22Rv1 (cell line): ENCODE data around the gene EMCN.

Source experiments
- H3K27ac ChIP-seq: fragments of 450-650 bp; 2 replicates; pipeline ENCODE4 v1.5.1; 2017
- CTCF ChIP-seq: fragments of 450-650 bp; IDR thresholded peaks from 2 replicates; pipeline ENCODE4 v1.5.1; 2017; ENCODE audit warnings: mild to moderate bottlenecking
- ZFX ChIP-seq: fragments of 450-650 bp; IDR thresholded peaks from 2 replicates; pipeline ENCODE4 v1.6.1; 2017; ENCODE audit warnings: antibody characterized with exemption, borderline replicate concordance

The EMCN gene

GRCh38 chr4:100469555-100469954 lies 48.3 kb downstream of the EMCN start:
- TF ChIP-seq CTCF: no peak
- no peak for TF ChIP-seq ZFX
- no peak overlapping the region for H3K27ac ChIP-seq

- no peak overlapping the region for H3K27ac ChIP-seq
- no peak for TF ChIP-seq ZFX
- no peak for TF ChIP-seq CTCF
These were observed 51.3 kb downstream of the EMCN start for GRCh38 chr4:100466501-100466900.

- H3K27ac ChIP-seq: no peak overlapping the region
- TF ChIP-seq CTCF (no peak), ZFX (no peak)
These were observed 55.8 kb downstream of the EMCN start for GRCh38 chr4:100461807-100462605.

GRCh38 chr4:100450449-100450848 lies 67.4 kb downstream of the EMCN start:
- H3K27ac ChIP-seq: no peak overlapping the region
- no peak for TF ChIP-seq CTCF
- no peak for TF ChIP-seq ZFX

GRCh38 chr4:100431416-100431815 lies 86.4 kb downstream of the EMCN start:
- TF ChIP-seq ZFX (no peak), CTCF (no peak)
- H3K27ac ChIP-seq: no peak overlapping the region

- TF ChIP-seq ZFX: no peak
- TF ChIP-seq CTCF: no peak
- no peak overlapping the region for H3K27ac ChIP-seq
These were observed 87.4 kb downstream of the EMCN start for GRCh38 chr4:100430451-100430850.

GRCh38 chr4:100429616-100430015 lies 88.2 kb downstream of the EMCN start:
- no peak for TF ChIP-seq ZFX
- no peak for TF ChIP-seq CTCF

More at GRCh38 chr4:100429616-100430015, 88.2 kb downstream of the EMCN start:
- no peak overlapping the region for H3K27ac ChIP-seq
